Neural progenitor cell (in vitro differentiated cells): ENCODE data around the gene ZNF112. TPM values are rescaled to one million over a fixed set of nuclear protein-coding genes. Genes with fewer than 3 reads are reported as not detected.

Source experiments
- DNase-seq: peaks from one replicate; pipeline ENCODE4 v3.0.0-alpha.2; 2016; ENCODE audit warnings: low spot score
- H2AFZ ChIP-seq: fragments of 200-600 bp; sonication (generic); replicated peaks from 2 replicates; pipeline ENCODE4 v1.6.1; 2016; ENCODE audit warnings: antibody characterized with exemption
- H3F3A ChIP-seq: fragments of 200-600 bp; sonication (generic); 2 replicates; pipeline ENCODE4 v1.6.1; 2016; ENCODE audit warnings: antibody characterized with exemption, low read depth
- H3K27ac ChIP-seq: fragments of 200-600 bp; sonication (generic); 2 replicates; pipeline ENCODE4 v1.5.1; 2016; ENCODE audit warnings: mild to moderate bottlenecking
- H3K27me3 ChIP-seq: fragments of 200-600 bp; sonication (generic); 2 replicates; pipeline ENCODE4 v1.6.1; 2016; ENCODE audit warnings: mild to moderate bottlenecking, moderate library complexity
- H3K36me3 ChIP-seq: fragments of 200-600 bp; sonication (generic); 2 replicates; pipeline ENCODE4 v1.5.1; 2016
- H3K4me1 ChIP-seq: fragments of 200-600 bp; sonication (generic); 2 replicates; pipeline ENCODE4 v1.6.1; 2016; ENCODE audit warnings: mixed run types
- H3K4me2 ChIP-seq: fragments of 200-600 bp; sonication (generic); 2 replicates; pipeline ENCODE4 v1.6.1; 2016
- H3K4me3 ChIP-seq: fragments of 200-600 bp; sonication (generic); 2 replicates; pipeline ENCODE4 v1.5.1; 2016
- H3K79me2 ChIP-seq: fragments of 200-600 bp; sonication (generic); 2 replicates; pipeline ENCODE4 v1.6.1; 2016; ENCODE audit warnings: low read depth
- H3K9ac ChIP-seq: fragments of 200-600 bp; sonication (generic); 2 replicates; pipeline ENCODE4 v1.6.1; 2016
- H3K9me3 ChIP-seq: fragments of 200-600 bp; sonication (generic); 2 replicates; pipeline ENCODE4 v1.5.1; 2016; ENCODE audit warnings: low read depth
- H4K20me1 ChIP-seq: fragments of 200-600 bp; sonication (generic); 2 replicates; pipeline ENCODE4 v1.6.1; 2016; ENCODE audit warnings: low read depth
- H3K27ac Mint-ChIP-seq: 3 replicates; pipeline ENCODE4 v1.8.0; 2021; ENCODE audit warnings: mixed read lengths
- H3K27me3 Mint-ChIP-seq: 2 replicates; pipeline ENCODE4 v1.8.0; 2022; ENCODE audit warnings: low read depth, mild to moderate bottlenecking, inconsistent platforms, moderate library complexity, mixed read lengths; ENCODE audit not compliant: insufficient read depth
- H3K36me3 Mint-ChIP-seq: 3 replicates; pipeline ENCODE4 v1.8.0; 2021; ENCODE audit warnings: mixed read lengths
- H3K4me1 Mint-ChIP-seq: 3 replicates; pipeline ENCODE4 v1.8.0; 2021; ENCODE audit warnings: mixed read lengths
- H3K4me3 Mint-ChIP-seq: 3 replicates; pipeline ENCODE4 v1.8.0; 2021; ENCODE audit warnings: mild to moderate bottlenecking, moderate library complexity, mixed read lengths
- H3K9me3 Mint-ChIP-seq: 3 replicates; pipeline ENCODE4 v1.8.0; 2020; ENCODE audit warnings: mixed read lengths
- CTCF ChIP-seq: fragments of 200-600 bp; sonication (generic); IDR thresholded peaks from 2 replicates; pipeline ENCODE4 v1.5.1; 2017; ENCODE audit warnings: antibody characterized with exemption, mild to moderate bottlenecking
- EZH2 ChIP-seq: fragments of 200-600 bp; sonication (generic); IDR thresholded peaks from 2 replicates; pipeline ENCODE4 v1.6.1; 2017; ENCODE audit warnings: antibody characterized with exemption, mild to moderate bottlenecking, moderate library complexity
- EZH2phosphoT487 ChIP-seq: fragments of 200-600 bp; sonication (generic); IDR thresholded peaks from 2 replicates; pipeline ENCODE4 v1.6.1; 2017; ENCODE audit warnings: antibody characterized with exemption
- total RNA-seq: library from RNA; depleted of rRNA; stranded (reverse); fragments of >200 nt; gene quantifications from 2 replicates; pipeline ENCODE4 v1.2.3, GENCODE V29; 2015; ENCODE audit warnings: low replicate concordance

The ZNF112 gene
- total RNA-seq, 1 donor from 2014 or later: 18.2 TPM

- TF ChIP-seq CTCF (no peak), EZH2 (no peak), EZH2phosphoT487 (no peak)
- Histone ChIP-seq H2AFZ (no peak overlapping the region), H3F3A (no peaks in the 10 kb centered on the region), H3K36me3 (no peaks in the 10 kb centered on the region), H3K9ac (no peak overlapping the region), H3K9me3 (peaks cover 6% of the 10 kb centered on the region), H3K4me3 (no peak overlapping the region), H4K20me1 (no peaks in the 10 kb centered on the region), H3K27ac (no peak overlapping the region), H3K27me3 (no peaks in the 10 kb centered on the region), H3K79me2 (no peaks in the 10 kb centered on the region), H3K4me2 (no peak overlapping the region), H3K4me1 (no peaks in the 10 kb centered on the region)
- H3K4me3 Mint-ChIP-seq: no peak overlapping the region
- no peak for DNase-seq
- H3K27me3 Mint-ChIP-seq: no peaks in the 10 kb centered on the region
- H3K4me1 Mint-ChIP-seq: no peaks in the 10 kb centered on the region
- no peak overlapping the region for H3K27ac Mint-ChIP-seq
- no peaks in the 10 kb centered on the region for H3K36me3 Mint-ChIP-seq
- peaks cover 16% of the 10 kb centered on the region for H3K9me3 Mint-ChIP-seq
Measured at GRCh38 chr19:44374789-44375188, 18.3 kb upstream of the ZNF112 start.

GRCh38 chr19:44371815-44372480 is 15.5 kb upstream of the ZNF112 start:
- peaks cover 6% of the 10 kb centered on the region for H3K9me3 ChIP-seq
- H3K27me3 ChIP-seq: no peaks in the 10 kb centered on the region
- no peaks in the 10 kb centered on the region for H3K4me1 Mint-ChIP-seq
- no peaks in the 10 kb centered on the region for H3F3A ChIP-seq
- no peak overlapping the region for H3K4me2 ChIP-seq
- H3K4me1 ChIP-seq: no peaks in the 10 kb centered on the region
- DNase-seq: no peak
- H3K9me3 Mint-ChIP-seq: peaks cover 14% of the 10 kb centered on the region
- H3K36me3 Mint-ChIP-seq: no peaks in the 10 kb centered on the region
- H2AFZ ChIP-seq: no peak overlapping the region
- H4K20me1 ChIP-seq: no peaks in the 10 kb centered on the region
- H3K27me3 Mint-ChIP-seq: no peaks in the 10 kb centered on the region
- H3K4me3 ChIP-seq: no peak overlapping the region
- H3K27ac ChIP-seq: no peak overlapping the region
- H3K27ac Mint-ChIP-seq: no peak overlapping the region
- TF ChIP-seq EZH2: no peak
- no peak for TF ChIP-seq EZH2phosphoT487
- no peak for TF ChIP-seq CTCF
- no peak overlapping the region for H3K9ac ChIP-seq
- H3K4me3 Mint-ChIP-seq: no peak overlapping the region
- H3K36me3 ChIP-seq: no peaks in the 10 kb centered on the region
- H3K79me2 ChIP-seq: no peaks in the 10 kb centered on the region

- no peaks in the 10 kb centered on the region for H3K79me2 ChIP-seq
- H3K4me2 ChIP-seq: no peak overlapping the region
- H3K4me1 ChIP-seq: no peaks in the 10 kb centered on the region
- H3K36me3 ChIP-seq: no peaks in the 10 kb centered on the region
- no peaks in the 10 kb centered on the region for H3K4me1 Mint-ChIP-seq
- H3K9ac ChIP-seq: no peak overlapping the region
- no peaks in the 10 kb centered on the region for H3K27me3 Mint-ChIP-seq
- no peaks in the 10 kb centered on the region for H3K27me3 ChIP-seq
- no peaks in the 10 kb centered on the region for H3K9me3 ChIP-seq
- no peak overlapping the region for H3K4me3 ChIP-seq
- H2AFZ ChIP-seq: no peak overlapping the region
- H3K27ac ChIP-seq: no peak overlapping the region
- TF ChIP-seq EZH2 (no peak), EZH2phosphoT487 (no peak), CTCF (no peak)
- peaks cover 5% of the 10 kb centered on the region for H3K9me3 Mint-ChIP-seq
- DNase-seq: no peak
- H3K36me3 Mint-ChIP-seq: no peaks in the 10 kb centered on the region
- no peaks in the 10 kb centered on the region for H3F3A ChIP-seq
- H3K27ac Mint-ChIP-seq: no peak overlapping the region
- H3K4me3 Mint-ChIP-seq: no peak overlapping the region
- no peaks in the 10 kb centered on the region for H4K20me1 ChIP-seq
Measured at GRCh38 chr19:44367024-44367423, 10.5 kb upstream of the ZNF112 start.
